GM23338 (cell line): ENCODE data around the gene WDR20.

Experiments used
- CTCF ChIP-seq, 2 experiments: fragments of 200-600 bp in 1 of 2; sonication (generic) in 1 of 2; conservative IDR thresholded peaks; 2 replicates each; pipeline versions ENCODE4 v1.5.1 to v1.6.1; 2016 to 2017; ENCODE audit warnings: antibody characterized with exemption in 2 of 2, low read depth in 2 of 2, mild to moderate bottlenecking in 2 of 2, moderate library complexity in 1 of 2
- EZH2 ChIP-seq: fragments of 200-600 bp; sonication (generic); IDR thresholded peaks from one replicate; pipeline ENCODE4 v1.8.0; 2017; ENCODE audit warnings: antibody characterized with exemption, mild to moderate bottlenecking, low read depth; ENCODE audit not compliant: unreplicated experiment
- EZH2phosphoT487 ChIP-seq: fragments of 200-600 bp; sonication (generic); IDR thresholded peaks from one replicate; pipeline ENCODE4 v1.8.1; 2018; ENCODE audit warnings: antibody characterized with exemption; ENCODE audit not compliant: unreplicated experiment

- TF ChIP-seq CTCF (conservative IDR thresholded peaks at IDR 0.05; ENCODE audit: low read depth in 2 of 2) (no peak), EZH2phosphoT487 (no peak), EZH2 (no peak)
These were observed 24.5 kb downstream of the WDR20 start for GRCh38 chr14:102164241-102164641.
